ENCODE measurements around the gene OXCT2. TPM values are rescaled to one million over a fixed set of nuclear protein-coding genes. Genes with fewer than 3 reads are reported as not detected.

Gene OXCT2
- total and polyA plus RNA-seq, 2 donors (not counting 1 experiment from before 2014, with no cell fraction given) = 1.0 to 1.9 TPM

DNA sequence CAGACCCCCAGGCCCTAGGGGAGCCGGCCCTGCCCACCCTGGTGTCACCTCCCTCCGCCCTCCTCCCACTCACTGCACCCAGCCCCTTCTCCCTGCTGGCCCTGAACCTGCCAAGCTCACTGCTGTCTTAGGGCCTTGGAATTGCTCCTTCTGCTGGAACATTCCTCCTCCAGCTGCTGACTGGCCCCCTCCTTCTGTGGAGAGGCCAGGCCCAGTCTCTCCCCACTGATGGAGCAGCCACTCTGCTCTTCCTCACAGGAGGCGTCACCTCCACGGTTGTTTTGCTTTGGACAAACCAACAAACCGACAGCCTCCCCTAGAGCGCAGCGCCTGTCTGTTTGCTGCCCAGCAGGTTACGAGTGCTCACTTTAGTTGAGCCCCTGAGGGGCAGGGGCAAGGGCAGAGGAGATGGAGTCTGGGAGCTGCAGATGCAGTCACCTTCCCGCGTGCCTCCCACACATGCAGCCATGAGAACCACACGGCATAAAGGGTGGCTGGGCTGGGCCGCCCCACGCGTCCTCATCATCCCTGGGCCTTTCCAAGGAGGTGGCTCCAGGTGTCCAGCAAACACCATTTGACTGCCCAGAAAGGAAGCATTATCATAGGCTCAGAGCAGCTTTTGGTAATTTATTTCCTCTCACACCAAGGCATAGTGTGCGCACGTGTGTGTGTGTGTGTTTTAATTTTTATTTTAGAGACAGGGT, 9.4 kb downstream of the OXCT2 start:
- no peaks in the 10 kb centered on the region for H3K9me3 Mint-ChIP-seq (ENCODE audit: insufficient read depth)
- H3K36me3 ChIP-seq (replicated peaks in 1 of 2; ENCODE audit: control extremely low read depth in 1 of 2, control insufficient read depth in 1 of 2, extremely low read depth in 1 of 2, insufficient read depth in 2 of 2, low read length in 1 of 2) = peaks cover 3 to 19% of the 10 kb centered on the region in 2 experiments
- H3K4me3 Mint-ChIP-seq = no peak overlapping the region

DNA sequence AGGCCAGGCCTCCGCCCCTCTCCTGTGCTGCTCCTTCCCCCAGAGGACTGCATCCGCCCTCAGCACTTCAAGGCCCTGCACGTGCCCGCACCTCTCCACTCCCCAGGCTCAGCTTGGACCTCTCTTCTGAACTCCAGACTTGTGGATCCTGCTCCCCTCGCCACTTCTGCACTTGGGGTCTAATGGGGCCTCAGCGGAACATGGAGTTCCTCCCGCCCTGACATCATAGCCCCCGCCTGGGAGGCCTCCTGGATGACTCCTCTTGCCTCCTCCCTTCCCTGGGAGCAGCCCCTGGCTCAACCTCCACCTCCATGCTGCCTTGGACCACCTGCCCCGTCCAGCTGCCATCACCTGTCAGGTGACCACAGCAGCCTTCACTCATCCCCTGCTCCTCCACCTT, 10.1 kb downstream of the OXCT2 start:
- Histone ChIP-seq H3K9me3 (ENCODE audit: control extremely low read depth in 1 of 3, control insufficient read depth in 2 of 3, insufficient read depth in 1 of 3, low read length in 2 of 3) (no peaks in the 10 kb centered on the region), H3K79me2 (ENCODE audit: control insufficient read depth, insufficient read depth, low read length) (no peaks in the 10 kb centered on the region), H3K9ac (ENCODE audit: low read length) (no peak overlapping the region), H3K27ac (ENCODE audit: low read length in 2 of 2) (no peak overlapping the region), H3K36me3 (replicated peaks in 1 of 2; ENCODE audit: control extremely low read depth in 1 of 2, control insufficient read depth in 1 of 2, extremely low read depth in 1 of 2, insufficient read depth in 2 of 2, low read length in 1 of 2) (peaks cover 3 to 23% of the 10 kb centered on the region in 2 experiments), H2AFZ (ENCODE audit: insufficient read depth, low read depth, low read length, poor library complexity, severe bottlenecking) (no peak overlapping the region), H3K4me2 (replicated peaks; ENCODE audit: low read depth, low read length, poor library complexity, severe bottlenecking) (no peak overlapping the region), H3K27me3 (replicated peaks in 1 of 4; ENCODE audit: control extremely low read depth in 1 of 4, control insufficient read depth in 3 of 4, insufficient read depth in 4 of 4, low read length in 3 of 4) (no peaks in the 10 kb centered on the region), H3K4me1 (ENCODE audit: control insufficient read depth in 2 of 2, insufficient read depth in 2 of 2, low read length in 2 of 2) (no peaks in the 10 kb centered on the region), H4K20me1 (ENCODE audit: control insufficient read depth, insufficient read depth, low read length, poor library complexity, severe bottlenecking) (no peaks in the 10 kb centered on the region), H3K4me3 (ENCODE audit: control extremely low read depth in 1 of 5, extremely low read depth in 1 of 5, insufficient read depth in 1 of 5, low read depth in 2 of 5, low read length in 4 of 5) (no peak overlapping the region)
- ATAC-seq (ENCODE audit: low read depth) (no peak), DNase-seq (no peak)
- ChIA-PET CTCF (no interaction called here), POLR2A (no interaction called here)
- WGBS (ENCODE audit: insufficient coverage) = 91% methylated on average over 9 of the region's 9 CpGs
- TF ChIP-seq, protein P1, sequence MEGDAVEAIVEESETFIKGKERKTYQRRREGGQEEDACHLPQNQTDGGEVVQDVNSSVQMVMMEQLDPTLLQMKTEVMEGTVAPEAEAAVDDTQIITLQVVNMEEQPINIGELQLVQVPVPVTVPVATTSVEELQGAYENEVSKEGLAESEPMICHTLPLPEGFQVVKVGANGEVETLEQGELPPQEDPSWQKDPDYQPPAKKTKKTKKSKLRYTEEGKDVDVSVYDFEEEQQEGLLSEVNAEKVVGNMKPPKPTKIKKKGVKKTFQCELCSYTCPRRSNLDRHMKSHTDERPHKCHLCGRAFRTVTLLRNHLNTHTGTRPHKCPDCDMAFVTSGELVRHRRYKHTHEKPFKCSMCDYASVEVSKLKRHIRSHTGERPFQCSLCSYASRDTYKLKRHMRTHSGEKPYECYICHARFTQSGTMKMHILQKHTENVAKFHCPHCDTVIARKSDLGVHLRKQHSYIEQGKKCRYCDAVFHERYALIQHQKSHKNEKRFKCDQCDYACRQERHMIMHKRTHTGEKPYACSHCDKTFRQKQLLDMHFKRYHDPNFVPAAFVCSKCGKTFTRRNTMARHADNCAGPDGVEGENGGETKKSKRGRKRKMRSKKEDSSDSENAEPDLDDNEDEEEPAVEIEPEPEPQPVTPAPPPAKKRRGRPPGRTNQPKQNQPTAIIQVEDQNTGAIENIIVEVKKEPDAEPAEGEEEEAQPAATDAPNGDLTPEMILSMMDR (IDR thresholded peaks at IDR 0.05) = no peak
- TF ChIP-seq EZH2 (IDR thresholded peaks at IDR 0.05; ENCODE audit: borderline replicate concordance, insufficient read depth, low read depth, low read length, poor library complexity, severe bottlenecking) = no peak
- Mint-ChIP-seq H3K9me3 (ENCODE audit: insufficient read depth) (no peaks in the 10 kb centered on the region), H3K27ac (no peak overlapping the region), H3K27me3 (no peaks in the 10 kb centered on the region), H3K4me1 (no peaks in the 10 kb centered on the region), H3K4me3 (no peak overlapping the region)
- intact Hi-C loops (cut with micrococcal nuclease) = no loop called here

More for the DNA sequence above, 9.4 kb downstream of the OXCT2 start:
- no peak for DNase-seq
- ChIA-PET CTCF (no interaction called here), POLR2A (no interaction called here)
- Mint-ChIP-seq H3K27me3 (no peaks in the 10 kb centered on the region), H3K27ac (no peak overlapping the region), H3K4me1 (no peaks in the 10 kb centered on the region)
- no peak for ATAC-seq (ENCODE audit: low read depth)
- no peak overlapping the region for H3K27ac ChIP-seq (ENCODE audit: low read length in 2 of 2)
- 94% methylated on average over 14 of the region's 16 CpGs for WGBS (ENCODE audit: insufficient coverage)
- H3K9me3 ChIP-seq (ENCODE audit: control extremely low read depth in 1 of 3, control insufficient read depth in 2 of 3, insufficient read depth in 1 of 3, low read length in 2 of 3) = no peaks in the 10 kb centered on the region
- no peaks in the 10 kb centered on the region for H3K79me2 ChIP-seq (ENCODE audit: control insufficient read depth, insufficient read depth, low read length)
- no peak overlapping the region for H3K4me3 ChIP-seq (ENCODE audit: control extremely low read depth in 1 of 5, extremely low read depth in 1 of 5, insufficient read depth in 1 of 5, low read depth in 2 of 5, low read length in 4 of 5)
- no peak overlapping the region for H3K4me2 ChIP-seq (replicated peaks; ENCODE audit: low read depth, low read length, poor library complexity, severe bottlenecking)
- H2AFZ ChIP-seq (ENCODE audit: insufficient read depth, low read depth, low read length, poor library complexity, severe bottlenecking) = no peak overlapping the region
- no peak for TF ChIP-seq EZH2 (IDR thresholded peaks at IDR 0.05; ENCODE audit: borderline replicate concordance, insufficient read depth, low read depth, low read length, poor library complexity, severe bottlenecking)
- TF ChIP-seq, protein P1 (IDR thresholded peaks at IDR 0.05) = no peak
- no peaks in the 10 kb centered on the region for H4K20me1 ChIP-seq (ENCODE audit: control insufficient read depth, insufficient read depth, low read length, poor library complexity, severe bottlenecking)
- no peaks in the 10 kb centered on the region for H3K27me3 ChIP-seq (replicated peaks in 1 of 4; ENCODE audit: control extremely low read depth in 1 of 4, control insufficient read depth in 3 of 4, insufficient read depth in 4 of 4, low read length in 3 of 4)
- intact Hi-C loops (cut with micrococcal nuclease) = no loop called here
- H3K9ac ChIP-seq (ENCODE audit: low read length) = no peak overlapping the region
- H3K4me1 ChIP-seq (ENCODE audit: control insufficient read depth in 2 of 2, insufficient read depth in 2 of 2, low read length in 2 of 2) = no peaks in the 10 kb centered on the region
